ENCODE measurements around the gene ZNF184. TPM values are rescaled to one million over a fixed set of nuclear protein-coding genes. Genes with fewer than 3 reads are reported as not detected.

ZNF184 gene
- total and polyA plus RNA-seq, 9 of the 15 experiments (the other 6 are each of a cell fraction or from before 2014, with no cell fraction given): 7.6 to 22.2 (median 12.8) TPM

- TF ChIP-seq FOXP4 (CRISPR knock-in tag; IDR thresholded peaks at IDR 0.05; ENCODE audit: borderline replicate concordance): no peak
- no peak for TF ChIP-seq RB1 (IDR thresholded peaks at IDR 0.05; ENCODE audit: low read depth)
- no peak for TF ChIP-seq IFI16 (CRISPR knock-in tag; IDR thresholded peaks at IDR 0.05)
- no peak for TF ChIP-seq PPARD (CRISPR knock-in tag; IDR thresholded peaks at IDR 0.05)
Measured at GRCh38 chr6:27428502-27428901, 44.4 kb downstream of the ZNF184 start (continued).

- no peaks in the 10 kb centered on the region for H3K36me3 ChIP-seq (ENCODE audit: control insufficient read depth, insufficient read depth, low read length)
- H3K79me2 ChIP-seq (ENCODE audit: control insufficient read depth, insufficient read depth, low read length): no peaks in the 10 kb centered on the region
- H3K4me1 ChIP-seq (replicated peaks in 1 of 2; ENCODE audit: control insufficient read depth in 2 of 2, insufficient read depth in 2 of 2, low read length in 2 of 2): no peaks in the 10 kb centered on the region
- H3K27ac ChIP-seq (ENCODE audit: extremely low read depth, low read depth, low read length): no peak overlapping the region
- FAIRE-seq (no peak), DNase-seq (ENCODE audit: extremely low read depth in 1 of 4, low spot score in 3 of 4) (no peak), ATAC-seq (no peak)
- no peak overlapping the region for H2AFZ ChIP-seq (ENCODE audit: low read depth, low read length)
- no peaks in the 10 kb centered on the region; the same call in 1 of the 2 replicates for H3K9me3 ChIP-seq (replicated peaks; ENCODE audit: control insufficient read depth, insufficient read depth, low read depth, low read length)
- H3K27me3 ChIP-seq (ENCODE audit: control insufficient read depth in 2 of 2, insufficient read depth in 2 of 2, low read length in 2 of 2): no peaks in the 10 kb centered on the region
- in situ Hi-C loops (cut with MboI) (no loop called here), intact Hi-C loops (cut with micrococcal nuclease) (no loop called here)
- ChIA-PET CTCF (ENCODE audit: low intra/inter-chr PET ratio) (no interaction called here), POLR2A (interaction anchor here (1.0 kb wide), 1 partner anchor 11 kb away, joined by 3 read pairs; no protein-coding TSS in a partner anchor)
- no peak overlapping the region for H3K4me2 ChIP-seq (ENCODE audit: insufficient read depth, low read length)
- no peaks in the 10 kb centered on the region for H3K9me1 ChIP-seq (ENCODE audit: control insufficient read depth, insufficient read depth, low read length)
- no TSS peak for BruUV-seq (replicated peaks)
- 14% methylated on average over 4 of the region's 4 CpGs for WGBS (ENCODE audit: insufficient coverage, low coverage, missing lambda C conversion rate)
- no peaks in the 10 kb centered on the region for H4K20me1 ChIP-seq (replicated peaks; ENCODE audit: control insufficient read depth, insufficient read depth, low read length)
- H3K9ac ChIP-seq (ENCODE audit: insufficient read depth in 1 of 2, low read depth in 2 of 2, low read length in 2 of 2): no peak overlapping the region
- H3K4me3 ChIP-seq: no peak overlapping the region
- TF ChIP-seq RBM34 (IDR thresholded peaks at IDR 0.05; ENCODE audit: borderline replicate concordance, insufficient read depth, low read length): no peak
- no peak for TF ChIP-seq TAF7 (tag; IDR thresholded peaks at IDR 0.05)
- TF ChIP-seq CREBBP (IDR thresholded peaks at IDR 0.05; ENCODE audit: low read depth, low read length): no peak
- TF ChIP-seq HCFC1 (IDR thresholded peaks at IDR 0.05; ENCODE audit: low read depth, low read length): no peak
- TF ChIP-seq ZNF174 (CRISPR knock-in tag; IDR thresholded peaks at IDR 0.05): no peak
- TF ChIP-seq MCM7 (IDR thresholded peaks at IDR 0.05): no peak
- TF ChIP-seq ZNF561 (CRISPR knock-in tag; conservative IDR thresholded peaks at IDR 0.05): no peak
- no peak for TF ChIP-seq RBM15 (IDR thresholded peaks at IDR 0.05; ENCODE audit: insufficient read depth, low read length)
- TF ChIP-seq KLF1 (tag; IDR thresholded peaks at IDR 0.05): no peak
- no peak for TF ChIP-seq TRIM25 (IDR thresholded peaks at IDR 0.05; ENCODE audit: borderline replicate concordance)
- no peak for TF ChIP-seq SP2 (IDR thresholded peaks at IDR 0.05; ENCODE audit: extremely low read depth, low read depth, low read length, poor library complexity, severe bottlenecking)
- TF ChIP-seq PHF20 (IDR thresholded peaks at IDR 0.05; ENCODE audit: partially characterized antibody): no peak
- no peak for TF ChIP-seq HIVEP1 (CRISPR knock-in tag; IDR thresholded peaks at IDR 0.05)
- no peak for TF ChIP-seq CREB1 (IDR thresholded peaks at IDR 0.05)
- TF ChIP-seq CREB1 (CRISPR knock-in tag; IDR thresholded peaks at IDR 0.05): no peak
- no peak for TF ChIP-seq JUN (IDR thresholded peaks at IDR 0.05; ENCODE audit: borderline replicate concordance, low read depth, low read length)
- no peak for TF ChIP-seq JUN (CRISPR knock-in tag; IDR thresholded peaks at IDR 0.05; ENCODE audit: borderline replicate concordance)
Measured at GRCh38 chr6:27426045-27426620, 46.8 kb downstream of the ZNF184 start.

Data from K562 (cell line).